ENCODE measurements around the gene TRIM36.

The TRIM36 gene

GRCh38 chr5:115166744-115167393, 2.8 kb downstream of the TRIM36 start:
- DNase-seq (ENCODE audit: low read depth), result no peak
- TF ChIP-seq CTCF (conservative IDR thresholded peaks at IDR 0.05; ENCODE audit: control insufficient read depth, insufficient read depth, low read depth, low read length), result no peak

GRCh38 chr5:115165790-115166189, 3.9 kb downstream of the TRIM36 start:
- TF ChIP-seq CTCF (conservative IDR thresholded peaks at IDR 0.05; ENCODE audit: control insufficient read depth, insufficient read depth, low read depth, low read length), result no peak
- H3K4me3 ChIP-seq (ENCODE audit: control insufficient read depth, low read depth, low read length), result no peak overlapping the region
- DNase-seq (ENCODE audit: low read depth), result no peak

More at GRCh38 chr5:115166744-115167393, 2.8 kb downstream of the TRIM36 start:
- H3K4me3 ChIP-seq (ENCODE audit: control insufficient read depth, low read depth, low read length), result no peak overlapping the region

GRCh38 chr5:115160975-115161475, 8.7 kb downstream of the TRIM36 start:
- no peak for TF ChIP-seq CTCF (conservative IDR thresholded peaks at IDR 0.05; ENCODE audit: control insufficient read depth, insufficient read depth, low read depth, low read length)
- no peak for DNase-seq (ENCODE audit: low read depth)
- no peak overlapping the region for H3K4me3 ChIP-seq (ENCODE audit: control insufficient read depth, low read depth, low read length)

GRCh38 chr5:115151208-115151805, 18.4 kb downstream of the TRIM36 start:
- TF ChIP-seq CTCF (conservative IDR thresholded peaks at IDR 0.05; ENCODE audit: control insufficient read depth, insufficient read depth, low read depth, low read length), result no peak
- no peak overlapping the region for H3K4me3 ChIP-seq (ENCODE audit: control insufficient read depth, low read depth, low read length)
- no peak for DNase-seq (ENCODE audit: low read depth)

- H3K4me3 ChIP-seq (ENCODE audit: control insufficient read depth, low read depth, low read length), result no peak overlapping the region
- no peak for DNase-seq (ENCODE audit: low read depth)
- no peak for TF ChIP-seq CTCF (conservative IDR thresholded peaks at IDR 0.05; ENCODE audit: control insufficient read depth, insufficient read depth, low read depth, low read length)
Measured at GRCh38 chr5:115150512-115150911, 19.2 kb downstream of the TRIM36 start.

- no peak for TF ChIP-seq CTCF (conservative IDR thresholded peaks at IDR 0.05; ENCODE audit: control insufficient read depth, insufficient read depth, low read depth, low read length)
- DNase-seq (ENCODE audit: low read depth), result no peak
- no peak overlapping the region for H3K4me3 ChIP-seq (ENCODE audit: control insufficient read depth, low read depth, low read length)
Measured at GRCh38 chr5:115147052-115147451, 22.7 kb downstream of the TRIM36 start.
